Right lobe of liver (tissue), 6 donors: ENCODE results near the gene CYP11A1. TPM values are rescaled to one million over a fixed set of nuclear protein-coding genes. Genes with fewer than 3 reads are reported as not detected.

Experiments
- ATAC-seq, 4 donors: fragments of 200-7000 bp; cut with Tn5 transposase; one replicate each; pipeline ENCODE4 v1.9.1; 2020; ENCODE audit warnings: mild to moderate bottlenecking in 4 of 4, moderate library complexity in 4 of 4
- DNase-seq, 3 donors: peaks; one replicate each; pipeline ENCODE4 v3.0.0-alpha.2; 2020
- H3K27ac ChIP-seq, 3 donors: fragments of 200-600 bp; one replicate each; pipeline ENCODE4 v1.8.0; 2022
- H3K27me3 ChIP-seq, 2 donors: fragments of 200-600 bp; one replicate each; pipeline ENCODE4 v1.8.0; 2022
- H3K36me3 ChIP-seq, 4 donors: fragments of 200-600 bp; sonication (generic) in 1 of 4; one replicate each; pipeline versions ENCODE4 v1.5.1 to v1.8.0; 2017 to 2022; ENCODE audit warnings: control low read depth in 1 of 4
- H3K4me1 ChIP-seq, 4 donors: fragments of 200-600 bp; sonication (generic) in 1 of 4; one replicate each; pipeline versions ENCODE4 v1.5.1 to v1.8.0; 2017 to 2022; ENCODE audit warnings: control low read depth in 1 of 4
- H3K4me3 ChIP-seq, 3 donors: fragments of 200-600 bp; one replicate each; pipeline ENCODE4 v1.8.0; 2022
- H3K9me3 ChIP-seq, 4 donors: fragments of 200-600 bp; sonication (generic) in 1 of 4; one replicate each; pipeline versions ENCODE4 v1.5.1 to v1.8.0; 2017 to 2022; ENCODE audit warnings: control low read depth in 1 of 4
- CTCF ChIP-seq, 4 donors: fragments of 200-600 bp in 3 of 4; fragments of 450-650 bp in 1 of 4; IDR thresholded peaks; one replicate each; pipeline versions ENCODE4 v1.5.1 to v1.8.0; 2016 to 2022; ENCODE audit warnings: antibody characterized with exemption in 4 of 4, mild to moderate bottlenecking in 2 of 4
- POLR2A ChIP-seq: fragments of 450-650 bp; IDR thresholded peaks from one replicate; pipeline ENCODE4 v1.6.1; 2017; ENCODE audit warnings: antibody characterized with exemption, mild to moderate bottlenecking
- WGBS: methylation state at CpG from one replicate; pipeline ENCODE4 v1.1.6; 2018; ENCODE audit warnings: low coverage, low lambda C conversion rate; ENCODE audit not compliant: insufficient coverage; ENCODE audit errors: missing lambda C conversion rate; 5-methylcytosine and 5-hydroxymethylcytosine counted together
- intact Hi-C, 2 donors: fragments of 100-400 bp; cut with DNase I; formaldehyde crosslinking; loops; one replicate each; pipeline versions ENCODE4 v1.11.2 to v1.14.1; 2022
- total RNA-seq, 6 experiments: library from RNA; depleted of rRNA in 2 of 6; stranded (reverse); fragments of >200 nt in 2 of 6; fragmentation: NEBNext Ultra II Directional in 3 of 6; extraction: Animal tissue kit (Norgen Biotek cat#: 25700) in 3 of 6; gene quantifications; one replicate each; pipeline versions ENCODE4 v1.1.0 to v1.2.4, GENCODE V29; 2016 to 2023
- donor health status: DM: no; HTN: yes; CAD: no.
- donor health status: DM: no; HTN: no; CAD: no.
- donor health status: DM: no; HTN: no; CAD: no.
- donor health status: DM: no; HTN: yes; CAD: no.
- donor health status: DM: no; HTN: yes; CAD: no.

CYP11A1 gene
- total RNA-seq, 6 experiments from 2014 or later: 2.5 to 6.4 (median 2.8) TPM

GRCh38 chr15:74306781-74307217 is 60.6 kb downstream of the CYP11A1 start:
- 44% methylated on average over 8 of the region's 10 CpGs for WGBS
- H3K9me3 ChIP-seq: no peaks in the 10 kb centered on the region
- no peak for ATAC-seq
- TF ChIP-seq POLR2A: no peak
- no peaks in the 10 kb centered on the region for H3K4me1 ChIP-seq
- no peak overlapping the region for H3K27ac ChIP-seq
- intact Hi-C loops: loop anchor here in 1 of 2 donors (5.0 kb wide), 1 partner anchor 179 kb away; no protein-coding TSS in a partner anchor
- no peaks in the 10 kb centered on the region for H3K27me3 ChIP-seq
- DNase-seq: no peak
- no peaks in the 10 kb centered on the region for H3K36me3 ChIP-seq
- no peak overlapping the region for H3K4me3 ChIP-seq

GRCh38 chr15:74305687-74306086 is 61.8 kb downstream of the CYP11A1 start:
- intact Hi-C loops: loop anchor here in 1 of 2 donors (5.0 kb wide), 1 partner anchor 178 kb away; no protein-coding TSS in a partner anchor
- ATAC-seq: no peak
- Histone ChIP-seq H3K36me3 (no peaks in the 10 kb centered on the region), H3K4me3 (no peak overlapping the region), H3K9me3 (no peaks in the 10 kb centered on the region), H3K27me3 (no peaks in the 10 kb centered on the region), H3K27ac (no peak overlapping the region), H3K4me1 (no peaks in the 10 kb centered on the region)
- TF ChIP-seq CTCF (IDR thresholded peaks at IDR 0.05) (no peak), POLR2A (no peak)
- 64% methylated on average over 7 of the region's 7 CpGs for WGBS
- no peak for DNase-seq

- ATAC-seq (no peak), DNase-seq (no peak)
- H3K4me1 ChIP-seq: no peaks in the 10 kb centered on the region
- no peak overlapping the region for H3K4me3 ChIP-seq
- TF ChIP-seq POLR2A (no peak), CTCF (IDR thresholded peaks at IDR 0.05) (no peak)
- WGBS: 40% methylated on average over 8 of the region's 12 CpGs
- intact Hi-C loops: loop anchor here in 1 of 2 donors (5.0 kb wide), 1 partner anchor 172 kb away; the partner anchor contains the start of gene ISLR2
- no peak overlapping the region for H3K27ac ChIP-seq
- H3K9me3 ChIP-seq: no peaks in the 10 kb centered on the region
- no peaks in the 10 kb centered on the region for H3K27me3 ChIP-seq
- no peaks in the 10 kb centered on the region for H3K36me3 ChIP-seq
Observed at GRCh38 chr15:74304431-74304830, 63.0 kb downstream of the CYP11A1 start.

- H3K27me3 ChIP-seq: no peaks in the 10 kb centered on the region
- no peaks in the 10 kb centered on the region for H3K4me1 ChIP-seq
- no peak for TF ChIP-seq POLR2A
- TF ChIP-seq CTCF (IDR thresholded peaks at IDR 0.05): no peak
- DNase-seq (no peak), ATAC-seq (no peak)
- intact Hi-C loops: loop anchor here in 1 of 2 donors (5.0 kb wide), 1 partner anchor 172 kb away; the partner anchor contains the start of gene ISLR2
- no peak overlapping the region for H3K4me3 ChIP-seq
- no peaks in the 10 kb centered on the region for H3K36me3 ChIP-seq
- no peaks in the 10 kb centered on the region for H3K9me3 ChIP-seq
- no peak overlapping the region for H3K27ac ChIP-seq
- WGBS: 15% methylated on average over 4 of the region's 6 CpGs
Observed at GRCh38 chr15:74303741-74304309, 63.6 kb downstream of the CYP11A1 start.

GRCh38 chr15:74302821-74303359 is 64.6 kb downstream of the CYP11A1 start:
- Histone ChIP-seq H3K27me3 (no peaks in the 10 kb centered on the region), H3K27ac (no peak overlapping the region), H3K4me3 (no peak overlapping the region), H3K36me3 (no peaks in the 10 kb centered on the region), H3K4me1 (no peaks in the 10 kb centered on the region), H3K9me3 (no peaks in the 10 kb centered on the region)
- TF ChIP-seq CTCF (IDR thresholded peaks at IDR 0.05): peak; percentile 43 to 59 (median 54)
- no peak for TF ChIP-seq POLR2A
- ATAC-seq: peak; percentile 35 to 61 (median 52)
- intact Hi-C loops: loop anchor here in 1 of 2 donors (5.0 kb wide), 1 partner anchor 171 kb away; the partner anchor contains the start of gene ISLR2
- 3% methylated on average over 4 of the region's 7 CpGs for WGBS
- peak in 1 of 3 donors; percentile 38 for DNase-seq
